GM12878 (cell line): ENCODE data around the gene ZNF160. TPM values are rescaled to one million over a fixed set of nuclear protein-coding genes. Genes with fewer than 3 reads are reported as not detected.
A peak's percentile ranks its signal among the peaks of the same experiment; 100 is the strongest.

ENCODE experiments used
- ATAC-seq: fragments of 200-7000 bp; cut with Tn5 transposase; 3 replicates; pipeline ENCODE4 v1.9.1; 2020; ENCODE audit warnings: mild to moderate bottlenecking, moderate library complexity
- BruUV-seq: library from RNA; stranded (reverse); fragments of 400-500 nt; replicated peaks from 2 replicates; lab custom pipeline; 2021; lab: Mats Ljungman, UMichigan
- CTCF ChIA-PET: fragments of 300-600 bp; sonication (Branson Sonifier 250); formaldehyde crosslinking; extraction: SDS; loops from one replicate; lab custom pipeline; 2021; ENCODE audit warnings: inconsistent platforms; lab: Yijun Ruan, JAX
- POLR2A ChIA-PET: fragments of 350-600 bp; formaldehyde crosslinking; extraction: SDS; loops from one replicate; lab custom pipeline; 2021; ENCODE audit warnings: inconsistent platforms; lab: Charles Lee
- RAD21 ChIA-PET: fragments of 300-600 bp; sonication (Branson Sonifier 250); formaldehyde crosslinking; loops from one replicate; lab custom pipeline; 2023; ENCODE audit warnings: antibody characterized with exemption; ENCODE audit not compliant: unreplicated experiment; lab: Charles Lee
- SMC1A ChIA-PET: fragments of 300-600 bp; sonication (Branson Sonifier 250); formaldehyde crosslinking; loops from one replicate; lab custom pipeline; 2023; ENCODE audit not compliant: unreplicated experiment, uncharacterized antibody; lab: Charles Lee
- DNase-seq: peaks from one replicate; pipeline ENCODE4 v3.0.0-alpha.2; 2011; ENCODE audit warnings: low read depth, low spot score
- FAIRE-seq: peaks from 3 replicates; lab custom pipeline; 2011; peaks lifted over from hg19 to GRCh38; lab: Jason Lieb, UNC
- H2AFZ ChIP-seq: 2 replicates; pipeline ENCODE4 v1.6.0; 2011; ENCODE audit warnings: low read depth, low read length, control low read depth; ENCODE audit not compliant: control insufficient read depth
- H3K27ac ChIP-seq: 2 replicates; pipeline ENCODE4 v1.5.1; 2011; ENCODE audit warnings: control low read depth; ENCODE audit not compliant: control insufficient read depth, insufficient read depth
- H3K27me3 ChIP-seq, 2 experiments: replicated peaks in 1 of 2; 2 replicates each; pipeline versions ENCODE4 v1.6.0 to v1.6.1; 2011; ENCODE audit warnings: low read length in 1 of 2; ENCODE audit not compliant: control insufficient read depth in 2 of 2, insufficient read depth in 2 of 2
- H3K36me3 ChIP-seq, 2 experiments: 2 replicates each; pipeline ENCODE4 v1.5.1; 2011; ENCODE audit warnings: low read length in 1 of 2; ENCODE audit not compliant: control insufficient read depth in 2 of 2, insufficient read depth in 2 of 2
- H3K4me1 ChIP-seq: 2 replicates; pipeline ENCODE4 v1.6.1; 2011; ENCODE audit warnings: mild to moderate bottlenecking, low read length, moderate library complexity, mixed read lengths; ENCODE audit not compliant: control insufficient read depth, insufficient read depth
- H3K4me2 ChIP-seq: 2 replicates; pipeline ENCODE4 v1.6.0; 2011; ENCODE audit warnings: control low read depth; ENCODE audit not compliant: control insufficient read depth, insufficient read depth
- H3K4me3 ChIP-seq: fragments of 200-600 bp; sonication (generic); 2 replicates; pipeline ENCODE4 v1.5.1; 2016
- H3K79me2 ChIP-seq: 2 replicates; pipeline ENCODE4 v1.6.0; 2011; ENCODE audit warnings: low read length; ENCODE audit not compliant: control insufficient read depth, insufficient read depth
- H3K9ac ChIP-seq: 2 replicates; pipeline ENCODE4 v1.8.0; 2011; ENCODE audit warnings: low read length, control low read depth, mixed read lengths; ENCODE audit not compliant: control insufficient read depth, insufficient read depth
- H3K9me3 ChIP-seq: replicated peaks from 3 replicates; pipeline ENCODE4 v1.5.1; 2011; ENCODE audit warnings: mild to moderate bottlenecking, low read length; ENCODE audit not compliant: control insufficient read depth, insufficient read depth
- H4K20me1 ChIP-seq: 2 replicates; pipeline ENCODE4 v1.6.0; 2011; ENCODE audit not compliant: control insufficient read depth, insufficient read depth
- CBFB ChIP-seq: IDR thresholded peaks from 2 replicates; pipeline ENCODE4 v1.6.1; 2016; ENCODE audit warnings: antibody characterized with exemption, low read depth
- HDAC6 ChIP-seq: fragments of 200-600 bp; sonication (generic); IDR thresholded peaks from one replicate; pipeline ENCODE4 v1.8.0; 2017; ENCODE audit warnings: antibody characterized with exemption; ENCODE audit not compliant: unreplicated experiment
- MXI1 ChIP-seq: fragments of 150-350 bp; IDR thresholded peaks from 2 replicates; pipeline ENCODE4 v1.6.1; 2011; ENCODE audit warnings: low read depth, mild to moderate bottlenecking, inconsistent platforms, low read length, improper control_type of control experiment
- NR2C1 ChIP-seq: fragments of 450-650 bp; IDR thresholded peaks from 2 replicates; pipeline ENCODE4 v1.6.1; 2017; ENCODE audit warnings: antibody characterized with exemption, mild to moderate bottlenecking, moderate library complexity
- RAD21 ChIP-seq: IDR thresholded peaks from 2 replicates; pipeline ENCODE4 v1.6.1; 2011; ENCODE audit warnings: mild to moderate bottlenecking, low read depth, low read length, moderate library complexity; ENCODE audit not compliant: insufficient read depth
- RB1 ChIP-seq: fragments of 450-650 bp; formaldehyde crosslinking; IDR thresholded peaks from 2 replicates; pipeline ENCODE4 v1.6.1; 2017; ENCODE audit warnings: mild to moderate bottlenecking, borderline replicate concordance
- SMAD1 ChIP-seq: fragments of 450-650 bp; IDR thresholded peaks from 2 replicates; pipeline ENCODE4 v1.6.1; 2018; ENCODE audit warnings: mild to moderate bottlenecking, low read depth; ENCODE audit not compliant: partially characterized antibody
- SPI1 ChIP-seq: IDR thresholded peaks from 2 replicates; pipeline ENCODE4 v1.6.1; 2011; ENCODE audit warnings: low read depth, mild to moderate bottlenecking, low read length, moderate library complexity, borderline replicate concordance; ENCODE audit not compliant: insufficient read depth
- SUPT20H ChIP-seq: IDR thresholded peaks from 2 replicates; pipeline ENCODE4 v1.6.1; 2011; ENCODE audit warnings: low read depth, mild to moderate bottlenecking, low read length, moderate library complexity, borderline replicate concordance; ENCODE audit not compliant: control insufficient read depth
- WGBS: methylation state at CpG from one replicate; pipeline ENCODE4 v1.1.6; 2016; ENCODE audit warnings: low lambda C conversion rate; ENCODE audit not compliant: insufficient replicate concordance, insufficient coverage; ENCODE audit errors: missing lambda C conversion rate; 5-methylcytosine and 5-hydroxymethylcytosine counted together
- in situ Hi-C: fragments of 300-500 bp; cut with MboI; formaldehyde crosslinking; loops from 9 replicates; pipeline ENCODE4 v1.14.3; 2018; ENCODE audit warnings: mixed read lengths
- intact Hi-C: fragments of 100-400 bp; cut with micrococcal nuclease; formaldehyde crosslinking; loops from one replicate; pipeline ENCODE4 v1.14.2; 2022; ENCODE audit not compliant: unreplicated experiment
- polyA plus RNA-seq, 11 experiments: library from polyadenylated mRNA; depleted of rRNA in 4 of 11; unstranded in 6 of 11; stranded (reverse) in 5 of 11; fragments of >200 nt; fragmentation: Nextera tagmentation in 4 of 11; fragmentation: Illumina TruSeq in 1 of 11; extraction: Ambion mirVana in 4 of 11; extraction: Trizol in 1 of 11; gene quantifications; 1 replicate in 1 of 11; 2 replicates in 10 of 11; pipeline versions ENCODE4 v1.2.1 to v1.2.3, GENCODE V29; 2011 to 2016; ENCODE audit warnings: inconsistent platforms in 2 of 11, missing spikeins in 2 of 11, low read depth in 1 of 11
- total RNA-seq, 4 experiments: library from RNA; depleted of rRNA in 3 of 4; stranded (reverse); fragments of >200 nt in 3 of 4; fragmentation: Illumina TruSeq in 1 of 4; extraction: Trizol in 1 of 4; gene quantifications; 2 replicates each; pipeline versions ENCODE4 v1.2.1 to v1.2.3, GENCODE V29; 2013 to 2021

The ZNF160 gene
- total and polyA plus RNA-seq, 10 of the 15 experiments (the other 5 are each of a cell fraction or from before 2014, with no cell fraction given): 2.8 to 18.6 (median 12.1) TPM

DNA sequence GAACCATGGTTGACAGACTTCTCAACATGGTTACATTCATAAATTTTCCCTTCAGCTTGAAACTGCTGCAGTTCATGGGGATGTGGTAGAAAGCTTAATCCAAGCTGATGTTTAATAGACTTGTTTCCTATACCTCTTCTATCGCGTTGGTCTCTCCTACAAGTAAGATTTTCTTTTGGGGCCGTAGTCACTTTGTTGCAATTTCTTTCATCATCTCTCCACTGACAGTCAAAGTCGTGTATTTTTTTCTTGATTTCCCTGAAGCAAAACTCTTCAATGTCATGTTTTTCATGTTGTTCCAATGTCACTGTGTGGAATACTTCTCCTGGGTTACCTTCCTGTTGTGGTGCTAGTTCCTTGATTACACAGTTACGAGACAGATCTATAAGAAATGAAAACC lies 6.3 kb upstream of the ZNF160 start (continued):
- no peak for TF ChIP-seq SPI1
- TF ChIP-seq CBFB: no peak
- TF ChIP-seq SMAD1: no peak
- TF ChIP-seq SUPT20H: no peak

DNA sequence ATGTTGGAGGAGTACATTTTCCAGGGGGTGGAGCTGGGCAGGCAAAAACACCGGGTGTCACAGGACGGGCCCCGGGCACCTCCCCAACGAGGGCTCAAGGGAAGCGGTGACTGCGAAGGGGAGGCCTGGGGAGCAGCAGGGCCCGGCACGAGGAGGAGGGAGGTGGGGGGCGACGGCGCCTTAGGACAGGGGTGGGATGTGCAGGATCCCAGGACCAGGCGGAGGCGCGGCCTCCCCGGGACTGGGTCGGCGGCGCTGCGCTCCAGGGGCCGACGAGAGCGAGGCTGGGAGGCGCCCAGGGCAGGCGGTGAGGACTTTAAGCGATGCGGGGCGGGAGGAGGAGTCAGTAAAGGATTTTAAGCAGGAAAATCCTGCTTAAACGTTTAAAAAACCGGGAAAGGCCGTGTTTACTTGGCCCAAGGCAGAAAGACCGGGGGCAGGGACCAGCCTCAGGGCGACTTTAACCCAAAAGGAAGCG lies 427 bp downstream of the ZNF160 start:
- Histone ChIP-seq H2AFZ (peak overlapping the region; percentile 74), H3K4me3 (peak overlapping the region; percentile 84), H3K9me3 (peaks cover 4% of the 10 kb centered on the region; the same call in 1 of the 3 replicates), H3K27ac (peak overlapping the region; percentile 87), H3K9ac (peak overlapping the region; percentile 94), H3K79me2 (peaks cover 27% of the 10 kb centered on the region), H3K27me3 (no peaks in the 10 kb centered on the region), H3K4me1 (0 out of 2 replicates have a peak, but pooled peaks cover 4% of the 10 kb centered on the region), H3K36me3 (peaks cover 0 to 2% of the 10 kb centered on the region in 2 experiments; a peak in 1 of 4 replicates), H3K4me2 (peak overlapping the region; percentile 92), H4K20me1 (no peaks in the 10 kb centered on the region)
- ChIA-PET RAD21 (no interaction called here), POLR2A (interaction anchor here (1.6 kb wide), 1 partner anchor 140 kb away, joined by 3 read pairs; no protein-coding TSS in a partner anchor), CTCF (no interaction called here), SMC1A (no interaction called here)
- intact Hi-C loops (loop anchor here (5.0 to 10.0 kb wide), 2 partner anchors 140 to 1002 kb away; partner anchors contain the start of genes NDUFA3, OSCAR and ZNF816), in situ Hi-C loops (no loop called here)
- no TSS peak for BruUV-seq
- DNase-seq (no peak), ATAC-seq (peak; percentile 60), FAIRE-seq (no peak)
- TF ChIP-seq MXI1 (0 out of 2 replicates have a peak, but pooled peaks have one; percentile 47), RB1 (no peak), NR2C1 (no peak), HDAC6 (no peak), RAD21 (no peak)
- 0% methylated on average over 27 of the region's 33 CpGs for WGBS
